Activated CD4-positive, alpha-beta T cell treated with anti-CD3 and anti-CD28 coated beads for 24 hours (primary cell): ENCODE data around the gene RYR3.

Experiments used
- DNase-seq, 2 donors: peaks; one replicate each; pipeline ENCODE4 v3.0.0-alpha.2; 2020; ENCODE audit warnings: low read depth in 2 of 2

Gene RYR3

DNA sequence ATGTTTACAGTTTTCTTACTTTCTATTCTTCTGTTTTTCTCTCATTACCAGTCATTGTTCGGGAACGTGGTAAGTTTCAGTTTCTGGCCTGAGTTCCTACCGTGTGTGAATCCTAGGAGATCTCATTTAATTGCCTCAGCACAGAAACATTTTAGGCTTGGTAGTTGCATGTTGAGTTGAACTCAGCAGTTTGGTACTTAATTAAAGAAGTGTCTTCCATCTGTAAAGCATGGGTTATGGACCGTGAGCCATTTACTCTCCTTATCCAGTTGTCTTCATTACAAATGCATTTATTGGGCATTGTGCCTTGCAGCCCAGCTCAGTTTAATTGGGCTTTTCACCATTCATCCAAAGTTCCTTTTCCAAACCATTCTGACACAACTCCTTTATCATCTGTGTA, 515.4 kb downstream of the RYR3 start:
- DNase-seq = no peak

DNA sequence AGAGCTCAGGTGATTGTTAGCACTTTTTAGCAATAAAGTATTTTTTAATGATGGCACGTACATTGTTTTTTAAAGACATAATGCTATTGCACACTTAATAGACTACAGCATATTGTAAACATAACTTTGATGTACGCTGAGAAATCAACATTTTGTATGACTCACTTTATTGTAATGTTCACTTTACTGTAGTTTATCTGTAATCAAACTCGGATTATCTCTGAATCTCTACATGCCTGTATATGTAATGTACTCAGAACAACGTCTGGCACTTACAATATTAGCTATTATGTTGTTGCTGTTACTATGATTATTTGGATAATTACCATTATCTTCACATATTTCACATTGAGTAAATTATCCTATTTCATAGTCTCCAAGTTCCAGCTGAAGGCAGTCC, 519.6 kb downstream of the RYR3 start:
- no peak for DNase-seq

DNA sequence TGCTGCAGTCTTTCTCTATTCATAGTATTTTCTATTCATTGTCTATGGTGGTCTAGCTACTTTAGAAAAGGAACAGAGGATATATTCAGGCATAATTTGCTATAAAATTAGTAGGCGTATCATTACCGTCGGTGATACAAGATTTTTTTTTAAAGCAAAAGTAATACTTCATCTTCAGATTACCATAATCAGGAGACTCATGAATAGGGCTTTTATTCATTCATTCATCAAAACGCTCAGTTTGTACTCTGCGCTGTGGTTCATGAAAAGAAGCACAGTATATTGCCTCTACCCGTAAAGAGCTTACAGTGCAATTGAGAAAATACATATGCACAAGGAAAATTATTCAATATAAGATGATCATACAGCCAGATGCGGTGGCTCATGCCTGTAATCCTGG, 520.9 kb downstream of the RYR3 start:
- DNase-seq = no peak

- DNase-seq = no peak
Measured at GRCh38 chr15:33834892-33835743, 524.4 kb downstream of the RYR3 start.

- no peak for DNase-seq
Measured at GRCh38 chr15:33837294-33837693, 526.5 kb downstream of the RYR3 start.

DNA sequence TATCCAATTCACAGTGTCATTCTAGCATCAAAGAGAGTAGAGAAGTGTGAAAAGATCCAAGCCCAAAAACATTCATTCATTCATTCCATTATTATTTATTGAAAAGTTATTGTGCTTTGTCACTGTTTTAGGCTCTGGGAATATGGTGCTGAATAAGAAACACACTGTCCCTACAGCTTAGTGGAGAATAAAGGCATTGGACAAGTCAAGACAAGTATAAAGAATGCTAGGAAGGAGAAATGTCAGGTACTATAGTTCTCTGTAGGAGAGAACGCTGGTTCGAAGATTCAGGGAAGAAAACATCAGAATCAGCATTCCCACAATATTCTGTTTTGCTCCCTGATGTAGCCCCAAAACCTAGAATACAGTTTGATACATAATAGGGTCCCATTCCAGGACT, 528.8 kb downstream of the RYR3 start:
- DNase-seq = no peak

GRCh38 chr15:33840615-33841014, 529.8 kb downstream of the RYR3 start:
- no peak for DNase-seq

GRCh38 chr15:33844186-33844585, 533.4 kb downstream of the RYR3 start:
- DNase-seq = no peak

GRCh38 chr15:33844597-33844996, 533.8 kb downstream of the RYR3 start:
- DNase-seq = no peak

GRCh38 chr15:33846142-33846541, 535.4 kb downstream of the RYR3 start:
- no peak for DNase-seq

DNA sequence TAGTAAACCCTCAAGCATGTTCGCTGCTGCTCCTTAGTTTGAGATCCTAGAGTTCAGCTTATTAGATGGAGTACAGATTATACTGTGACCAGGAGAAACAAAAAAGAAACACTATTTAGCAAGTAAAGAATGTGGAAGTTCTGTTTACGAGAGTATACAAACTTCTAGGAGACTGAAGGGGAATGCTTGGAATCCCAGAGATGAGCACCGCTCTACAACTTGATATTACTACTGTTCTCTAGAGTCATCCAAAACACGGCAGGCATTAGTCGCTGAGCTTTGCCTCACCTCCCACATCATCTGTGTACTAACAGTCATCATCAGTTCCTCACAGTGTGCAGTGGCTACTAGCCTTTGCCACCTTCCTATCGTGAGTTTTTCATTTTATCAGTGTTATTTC, 536.1 kb downstream of the RYR3 start:
- no peak for DNase-seq

- DNase-seq = no peak
Measured at GRCh38 chr15:33848011-33848410, 537.2 kb downstream of the RYR3 start.

GRCh38 chr15:33851079-33851478, 540.3 kb downstream of the RYR3 start:
- DNase-seq = no peak

GRCh38 chr15:33852094-33852493, 541.3 kb downstream of the RYR3 start:
- DNase-seq = no peak

DNA sequence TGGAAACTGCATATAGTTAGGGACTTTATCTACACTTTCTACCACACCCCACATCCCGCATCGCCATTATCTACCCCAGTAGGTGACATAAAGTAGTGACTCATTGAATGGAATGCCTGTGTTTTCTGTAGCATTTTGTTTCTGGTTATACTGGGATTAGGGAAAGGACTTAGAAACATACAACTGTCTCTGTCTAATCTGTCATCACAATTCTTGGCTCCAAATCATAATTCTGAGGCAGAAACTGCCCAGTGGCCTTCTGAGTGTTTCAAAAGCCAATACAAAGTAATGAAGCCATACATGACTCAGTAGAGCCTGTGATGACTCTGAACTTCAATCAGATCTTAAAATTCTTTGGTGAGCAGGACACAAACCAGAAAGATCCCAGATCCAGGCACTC, 541.8 kb downstream of the RYR3 start:
- no peak for DNase-seq

- DNase-seq = no peak
Measured at GRCh38 chr15:33857726-33858125, 547.0 kb downstream of the RYR3 start.

DNA sequence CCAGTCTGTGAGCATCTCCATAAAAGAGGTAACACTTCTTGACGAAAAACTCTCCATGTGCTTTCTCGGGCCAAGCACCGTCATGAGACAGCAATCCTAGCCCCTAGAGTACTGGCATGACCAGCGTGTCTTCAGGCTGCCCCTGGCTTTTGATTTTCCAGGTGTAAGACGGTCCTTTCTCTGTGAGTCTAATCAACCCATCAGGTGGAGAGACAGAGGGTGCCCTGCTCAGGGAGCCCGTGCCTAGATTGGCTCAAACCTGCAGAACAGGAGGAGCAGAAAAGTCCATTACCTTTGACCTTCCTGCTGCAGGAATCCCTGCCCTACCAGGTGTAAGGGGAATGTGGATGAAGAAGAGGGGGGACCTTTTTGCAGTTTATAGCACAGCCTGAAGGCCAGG, 548.1 kb downstream of the RYR3 start:
- DNase-seq = no peak

DNA sequence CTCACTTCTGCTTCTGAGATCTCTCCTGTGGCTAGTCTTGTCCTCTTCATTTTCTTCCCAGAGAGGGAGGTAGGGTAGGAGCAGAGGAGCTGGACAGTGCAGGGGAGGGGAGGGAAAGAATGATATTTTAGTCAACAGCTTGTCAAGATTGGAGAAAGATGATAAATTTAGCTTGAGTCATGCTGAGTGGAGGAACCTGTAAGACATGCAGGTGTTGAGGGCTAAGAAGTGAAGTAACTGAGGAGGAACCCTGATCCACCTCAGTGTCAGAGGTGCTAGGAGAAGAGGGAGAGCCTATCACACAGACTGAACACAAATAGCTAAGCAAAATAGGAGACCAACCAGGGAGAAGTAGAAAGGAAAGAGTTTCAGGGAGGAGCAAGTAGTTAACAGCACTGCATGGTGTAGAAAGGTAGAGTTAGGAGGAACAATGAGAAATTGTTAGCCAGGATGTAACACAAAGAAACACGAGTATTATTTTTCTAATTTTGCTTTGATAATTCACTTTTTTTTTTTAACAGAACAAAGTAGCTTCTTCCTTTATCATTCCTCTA, 549.3 kb downstream of the RYR3 start:
- no peak for DNase-seq

DNA sequence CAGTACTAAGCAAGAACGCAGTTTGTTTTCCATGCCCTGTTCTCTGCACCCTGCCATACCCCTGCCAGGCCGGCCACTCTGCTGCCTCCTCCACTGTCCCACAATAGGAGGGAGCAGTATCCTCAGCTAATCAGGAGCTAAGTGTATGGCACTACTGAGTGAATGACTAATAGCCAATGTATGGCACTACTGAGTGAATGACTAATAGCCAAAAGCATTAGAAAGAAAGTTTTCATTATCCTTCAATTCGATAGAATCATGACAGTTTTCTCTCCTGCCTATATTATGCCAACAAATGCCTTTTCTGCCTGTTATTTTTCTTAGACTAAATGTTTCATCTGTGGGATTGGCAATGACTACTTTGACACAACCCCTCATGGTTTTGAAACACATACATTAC, 550.0 kb downstream of the RYR3 start:
- DNase-seq = no peak

- DNase-seq = no peak
Measured at GRCh38 chr15:33864360-33865075, 553.8 kb downstream of the RYR3 start.

DNA sequence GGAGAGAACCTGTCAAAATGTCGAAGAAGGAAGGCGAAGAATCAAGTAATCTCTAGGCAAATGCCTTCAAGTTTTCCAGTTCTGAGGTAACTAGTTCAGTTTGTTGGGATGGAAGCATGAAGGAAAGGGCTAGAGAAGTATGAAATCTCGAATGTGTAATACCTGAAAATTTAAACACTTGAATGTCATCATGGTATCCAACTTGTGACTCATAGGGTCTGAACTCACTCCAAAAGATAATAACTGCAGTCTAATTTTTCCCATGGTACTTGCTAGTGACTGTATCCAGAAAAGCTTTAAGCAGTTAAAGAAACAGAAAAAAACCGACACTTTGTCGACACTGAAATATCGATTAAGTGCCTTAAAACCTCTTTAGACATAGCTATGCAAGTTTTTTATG, 554.6 kb downstream of the RYR3 start:
- no peak for DNase-seq

GRCh38 chr15:33866101-33866737, 555.5 kb downstream of the RYR3 start:
- no peak for DNase-seq

- DNase-seq = no peak
Measured at GRCh38 chr15:33871980-33872379, 561.2 kb downstream of the RYR3 start.
